ENCODE results near the gene RUNX3.

DNA sequence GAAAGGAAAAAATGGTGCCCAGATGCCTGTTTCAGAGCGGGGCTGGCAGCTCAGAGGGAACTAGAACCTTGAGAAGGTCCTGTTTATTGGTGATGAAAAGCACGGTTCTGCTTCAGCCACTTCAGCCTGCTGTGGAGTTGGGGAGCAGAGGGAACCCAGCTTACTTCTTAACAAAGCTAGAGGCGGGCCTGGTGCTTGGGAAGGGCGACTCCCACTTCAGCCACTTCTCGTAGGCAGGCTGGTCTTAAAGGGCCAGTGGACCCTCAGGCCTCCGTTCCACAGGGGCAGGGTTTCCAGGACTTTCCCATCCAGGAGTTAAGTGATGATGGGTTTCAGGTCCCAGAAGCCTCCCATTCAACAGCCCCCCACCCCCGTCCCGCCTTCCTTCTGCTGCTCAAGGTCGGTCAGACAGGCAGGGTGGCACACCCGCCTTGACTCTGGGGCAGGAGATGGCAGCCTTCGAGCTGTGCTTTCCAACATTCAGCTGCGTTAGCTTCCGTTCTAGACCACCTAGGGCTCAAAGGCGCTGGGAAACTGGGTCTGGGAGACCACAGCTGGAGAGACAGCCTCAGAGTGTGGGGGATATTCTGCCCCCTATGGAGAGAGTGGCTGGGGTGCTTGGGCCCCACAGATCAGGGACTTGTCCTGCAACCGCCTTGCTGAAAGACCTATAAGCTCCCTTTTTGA lies 3.4 kb downstream of the RUNX3 start:
- TF ChIP-seq, protein P1, sequence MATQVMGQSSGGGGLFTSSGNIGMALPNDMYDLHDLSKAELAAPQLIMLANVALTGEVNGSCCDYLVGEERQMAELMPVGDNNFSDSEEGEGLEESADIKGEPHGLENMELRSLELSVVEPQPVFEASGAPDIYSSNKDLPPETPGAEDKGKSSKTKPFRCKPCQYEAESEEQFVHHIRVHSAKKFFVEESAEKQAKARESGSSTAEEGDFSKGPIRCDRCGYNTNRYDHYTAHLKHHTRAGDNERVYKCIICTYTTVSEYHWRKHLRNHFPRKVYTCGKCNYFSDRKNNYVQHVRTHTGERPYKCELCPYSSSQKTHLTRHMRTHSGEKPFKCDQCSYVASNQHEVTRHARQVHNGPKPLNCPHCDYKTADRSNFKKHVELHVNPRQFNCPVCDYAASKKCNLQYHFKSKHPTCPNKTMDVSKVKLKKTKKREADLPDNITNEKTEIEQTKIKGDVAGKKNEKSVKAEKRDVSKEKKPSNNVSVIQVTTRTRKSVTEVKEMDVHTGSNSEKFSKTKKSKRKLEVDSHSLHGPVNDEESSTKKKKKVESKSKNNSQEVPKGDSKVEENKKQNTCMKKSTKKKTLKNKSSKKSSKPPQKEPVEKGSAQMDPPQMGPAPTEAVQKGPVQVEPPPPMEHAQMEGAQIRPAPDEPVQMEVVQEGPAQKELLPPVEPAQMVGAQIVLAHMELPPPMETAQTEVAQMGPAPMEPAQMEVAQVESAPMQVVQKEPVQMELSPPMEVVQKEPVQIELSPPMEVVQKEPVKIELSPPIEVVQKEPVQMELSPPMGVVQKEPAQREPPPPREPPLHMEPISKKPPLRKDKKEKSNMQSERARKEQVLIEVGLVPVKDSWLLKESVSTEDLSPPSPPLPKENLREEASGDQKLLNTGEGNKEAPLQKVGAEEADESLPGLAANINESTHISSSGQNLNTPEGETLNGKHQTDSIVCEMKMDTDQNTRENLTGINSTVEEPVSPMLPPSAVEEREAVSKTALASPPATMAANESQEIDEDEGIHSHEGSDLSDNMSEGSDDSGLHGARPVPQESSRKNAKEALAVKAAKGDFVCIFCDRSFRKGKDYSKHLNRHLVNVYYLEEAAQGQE (IDR thresholded peaks at IDR 0.05; ENCODE audit: low read depth, low read length): no peak
- TF ChIP-seq RXRA (IDR thresholded peaks at IDR 0.05; ENCODE audit: borderline replicate concordance, low read depth) (no peak), IRF3 (IDR thresholded peaks at IDR 0.05; ENCODE audit: low read depth, low read length) (no peak), SIN3A (IDR thresholded peaks at IDR 0.05; ENCODE audit: borderline replicate concordance, low read depth, low read length) (no peak), CTCF (IDR thresholded peaks at IDR 0.05) (no peak), ELF1 (IDR thresholded peaks at IDR 0.05) (no peak), NRF1 (IDR thresholded peaks at IDR 0.05; ENCODE audit: low read depth, low read length) (no peak), RAD21 (IDR thresholded peaks at IDR 0.05; ENCODE audit: low read length) (no peak), FOXM1 (IDR thresholded peaks at IDR 0.05; ENCODE audit: low read depth) (no peak)
- TF ChIP-seq, protein P2, sequence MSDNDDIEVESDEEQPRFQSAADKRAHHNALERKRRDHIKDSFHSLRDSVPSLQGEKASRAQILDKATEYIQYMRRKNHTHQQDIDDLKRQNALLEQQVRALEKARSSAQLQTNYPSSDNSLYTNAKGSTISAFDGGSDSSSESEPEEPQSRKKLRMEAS (IDR thresholded peaks at IDR 0.05; ENCODE audit: low read depth): no peak
- TF ChIP-seq, protein P3, sequence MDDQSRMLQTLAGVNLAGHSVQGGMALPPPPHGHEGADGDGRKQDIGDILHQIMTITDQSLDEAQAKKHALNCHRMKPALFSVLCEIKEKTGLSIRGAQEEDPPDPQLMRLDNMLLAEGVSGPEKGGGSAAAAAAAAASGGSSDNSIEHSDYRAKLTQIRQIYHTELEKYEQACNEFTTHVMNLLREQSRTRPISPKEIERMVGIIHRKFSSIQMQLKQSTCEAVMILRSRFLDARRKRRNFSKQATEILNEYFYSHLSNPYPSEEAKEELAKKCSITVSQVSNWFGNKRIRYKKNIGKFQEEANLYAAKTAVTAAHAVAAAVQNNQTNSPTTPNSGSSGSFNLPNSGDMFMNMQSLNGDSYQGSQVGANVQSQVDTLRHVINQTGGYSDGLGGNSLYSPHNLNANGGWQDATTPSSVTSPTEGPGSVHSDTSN (IDR thresholded peaks at IDR 0.05): no peak
